ENCODE measurements around the gene GBGT1.

GRCh38 chr9:133124907-133125275 lies 38.8 kb downstream of the GBGT1 start:
- no peak for TF ChIP-seq CTCF (IDR thresholded peaks at IDR 0.05; ENCODE audit: poor library complexity)
- TF ChIP-seq EZH2phosphoT487 (IDR thresholded peaks at IDR 0.05; ENCODE audit: low read depth, severe bottlenecking, unreplicated experiment), result no peak
- TF ChIP-seq EZH2 (IDR thresholded peaks at IDR 0.05; ENCODE audit: borderline replicate concordance), result no peak

All from hepatocyte (in vitro differentiated cells).